Keratinocyte (primary cell): ENCODE data around the gene LRRC4C. TPM values are rescaled to one million over a fixed set of nuclear protein-coding genes. Genes with fewer than 3 reads are reported as not detected.

Source experiments
- DNase-seq: peaks from one replicate; pipeline ENCODE4 v3.0.0-alpha.2; 2011; ENCODE audit warnings: low read depth, missing footprints, low spot score
- FAIRE-seq: peaks from 2 replicates; lab custom pipeline; 2011; peaks lifted over from hg19 to GRCh38; lab: Jason Lieb, UNC
- H2AFZ ChIP-seq: 2 replicates; pipeline ENCODE4 v1.6.0; 2012; ENCODE audit warnings: low read length, control low read depth, inconsistent platforms; ENCODE audit not compliant: control insufficient read depth
- H3K27ac ChIP-seq: 2 replicates; pipeline ENCODE4 v1.5.1; 2011; ENCODE audit warnings: low read length; ENCODE audit not compliant: control insufficient read depth, insufficient read depth
- H3K27me3 ChIP-seq: 3 replicates; pipeline ENCODE4 v1.6.0; 2011; ENCODE audit warnings: low read length; ENCODE audit not compliant: control insufficient read depth, insufficient read depth; ENCODE audit errors: extremely low read depth
- H3K36me3 ChIP-seq, 2 experiments: 2 replicates in 1 of 2; 3 replicates in 1 of 2; pipeline ENCODE4 v1.5.1; 2011; ENCODE audit warnings: low read length in 2 of 2, mild to moderate bottlenecking in 1 of 2; ENCODE audit not compliant: control insufficient read depth in 2 of 2, insufficient read depth in 2 of 2; ENCODE audit errors: extremely low read depth in 1 of 2
- H3K4me1 ChIP-seq: 3 replicates; pipeline ENCODE4 v1.5.1; 2011; ENCODE audit warnings: low read length; ENCODE audit not compliant: control insufficient read depth, insufficient read depth; ENCODE audit errors: extremely low read depth
- H3K4me2 ChIP-seq: 3 replicates; pipeline ENCODE4 v1.6.0; 2011; ENCODE audit warnings: low read depth, low read length; ENCODE audit not compliant: control insufficient read depth, insufficient read depth; ENCODE audit errors: extremely low read depth
- H3K4me3 ChIP-seq, 3 experiments: fragments of 200-600 bp in 1 of 3; sonication (generic) in 1 of 3; 2 replicates in 2 of 3; 3 replicates in 1 of 3; pipeline ENCODE4 v1.5.1; 2011 to 2016; ENCODE audit warnings: low read length in 3 of 3, mild to moderate bottlenecking in 3 of 3, control low read depth in 2 of 3, inconsistent platforms in 1 of 3, low read depth in 1 of 3, mixed read lengths in 1 of 3, mixed run types in 1 of 3, moderate library complexity in 1 of 3; ENCODE audit not compliant: control insufficient read depth in 2 of 3, insufficient read depth in 2 of 3; ENCODE audit errors: extremely low read depth in 1 of 3
- H3K79me2 ChIP-seq: 2 replicates; pipeline ENCODE4 v1.6.0; 2012; ENCODE audit warnings: low read length; ENCODE audit not compliant: control insufficient read depth, insufficient read depth
- H3K9ac ChIP-seq: 3 replicates; pipeline ENCODE4 v1.6.0; 2011; ENCODE audit warnings: low read length; ENCODE audit not compliant: control insufficient read depth, insufficient read depth; ENCODE audit errors: extremely low read depth
- H3K9me1 ChIP-seq: 3 replicates; pipeline ENCODE4 v1.6.0; 2011; ENCODE audit warnings: low read length; ENCODE audit not compliant: control insufficient read depth, insufficient read depth; ENCODE audit errors: extremely low read depth
- H3K9me3 ChIP-seq: 2 replicates; pipeline ENCODE4 v1.5.1; 2012; ENCODE audit warnings: low read depth, low read length; ENCODE audit not compliant: control insufficient read depth
- H4K20me1 ChIP-seq: 3 replicates; pipeline ENCODE4 v1.6.0; 2011; ENCODE audit warnings: low read length; ENCODE audit not compliant: control insufficient read depth, insufficient read depth; ENCODE audit errors: extremely low read depth
- EZH2 ChIP-seq: IDR thresholded peaks from one replicate; pipeline ENCODE4 v1.6.1; 2012; ENCODE audit warnings: inconsistent platforms, mild to moderate bottlenecking, low read length, moderate library complexity
- dilution Hi-C: fragments of 300-500 bp; cut with MboI; formaldehyde crosslinking; loops from one replicate; pipeline ENCODE4 v1.7.0; 2020; ENCODE audit warnings: low sequenced_read_pairs; ENCODE audit not compliant: extremely low pct_ligation_motif_present
- polyA plus RNA-seq, 5 experiments: library from polyadenylated mRNA; depleted of rRNA in 3 of 5; stranded (reverse) in 3 of 5; stranded (forward) in 1 of 5; unstranded in 1 of 5; fragments of >200 nt; gene quantifications; 1 replicate in 1 of 5; 2 replicates in 3 of 5; 3 replicates in 1 of 5; pipeline versions ENCODE4 v1.2.1 to v1.2.3, GENCODE V29; 2011 to 2012; ENCODE audit warnings: missing spikeins in 2 of 5, low read depth in 1 of 5, low replicate concordance in 1 of 5
- TF ChIP-seq, protein P1 (sequence below), 3 experiments: IDR thresholded peaks in 1 of 3; conservative IDR thresholded peaks in 1 of 3; optimal IDR thresholded peaks in 1 of 3; 2 replicates in 2 of 3; 3 replicates in 1 of 3; pipeline versions ENCODE3 to v1.5.1; 2011; ENCODE audit warnings: low read length in 3 of 3, mild to moderate bottlenecking in 3 of 3, moderate library complexity in 2 of 3, control low read depth in 1 of 3, inconsistent platforms in 1 of 3; ENCODE audit not compliant: insufficient read depth in 2 of 3; ENCODE audit errors: extremely low read depth in 1 of 3

The LRRC4C gene
- polyA plus RNA-seq, 1 donor (not counting 4 experiments of a cell fraction or from before 2014, with no cell fraction given) = not detected

DNA sequence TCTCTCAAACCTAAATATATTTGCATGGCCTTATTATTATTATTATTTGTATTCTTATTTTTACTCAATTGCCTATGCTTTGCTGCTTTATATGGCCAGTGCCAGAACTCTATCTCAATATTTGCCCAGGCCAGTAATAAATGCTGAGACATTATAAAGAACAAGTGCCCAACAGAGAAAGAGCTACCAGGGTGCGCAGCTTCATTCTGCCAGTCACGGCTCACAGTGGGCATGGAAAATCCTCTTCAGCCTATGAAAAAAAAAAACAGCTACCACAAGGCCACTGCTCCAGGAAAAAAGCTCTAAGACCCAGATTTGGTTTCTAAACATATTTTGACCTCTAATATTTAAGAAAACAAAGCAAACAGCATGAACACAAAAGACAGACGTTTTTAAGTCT is 1223.6 kb downstream of the LRRC4C start:
- dilution Hi-C loops = no loop called here
- no peak for DNase-seq
- no peak for FAIRE-seq

DNA sequence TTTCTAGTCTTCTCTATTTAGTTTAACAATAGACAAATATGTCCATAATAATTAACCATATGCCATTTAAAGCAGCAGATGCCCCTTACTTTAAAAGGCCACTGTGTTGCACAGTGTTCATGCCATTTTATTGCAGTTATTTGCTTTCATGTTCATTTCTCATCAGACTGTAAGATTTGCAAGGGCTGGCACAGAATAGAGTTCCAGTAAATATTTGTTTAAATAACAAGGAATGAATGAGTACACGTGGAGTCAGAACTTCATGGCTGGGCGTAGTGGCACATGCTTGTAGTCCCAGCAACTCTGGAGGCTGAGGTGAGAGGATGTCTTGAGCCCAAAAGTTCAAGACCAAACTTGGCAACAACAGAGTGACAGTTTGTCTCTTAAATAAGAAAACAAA is 1228.6 kb downstream of the LRRC4C start:
- H3K79me2 ChIP-seq = no peaks in the 10 kb centered on the region
- H3K9ac ChIP-seq = no peak overlapping the region
- no peaks in the 10 kb centered on the region for H3K9me3 ChIP-seq
- no peak overlapping the region for H2AFZ ChIP-seq
- H3K4me1 ChIP-seq = no peaks in the 10 kb centered on the region
- no peaks in the 10 kb centered on the region for H3K36me3 ChIP-seq
- no peaks in the 10 kb centered on the region for H3K9me1 ChIP-seq
- no peak overlapping the region for H3K4me2 ChIP-seq
- H3K27ac ChIP-seq = no peak overlapping the region
- no peak overlapping the region for H3K4me3 ChIP-seq
- no peaks in the 10 kb centered on the region for H4K20me1 ChIP-seq
- dilution Hi-C loops = no loop called here
- no peak for TF ChIP-seq EZH2
- TF ChIP-seq, protein P1, sequence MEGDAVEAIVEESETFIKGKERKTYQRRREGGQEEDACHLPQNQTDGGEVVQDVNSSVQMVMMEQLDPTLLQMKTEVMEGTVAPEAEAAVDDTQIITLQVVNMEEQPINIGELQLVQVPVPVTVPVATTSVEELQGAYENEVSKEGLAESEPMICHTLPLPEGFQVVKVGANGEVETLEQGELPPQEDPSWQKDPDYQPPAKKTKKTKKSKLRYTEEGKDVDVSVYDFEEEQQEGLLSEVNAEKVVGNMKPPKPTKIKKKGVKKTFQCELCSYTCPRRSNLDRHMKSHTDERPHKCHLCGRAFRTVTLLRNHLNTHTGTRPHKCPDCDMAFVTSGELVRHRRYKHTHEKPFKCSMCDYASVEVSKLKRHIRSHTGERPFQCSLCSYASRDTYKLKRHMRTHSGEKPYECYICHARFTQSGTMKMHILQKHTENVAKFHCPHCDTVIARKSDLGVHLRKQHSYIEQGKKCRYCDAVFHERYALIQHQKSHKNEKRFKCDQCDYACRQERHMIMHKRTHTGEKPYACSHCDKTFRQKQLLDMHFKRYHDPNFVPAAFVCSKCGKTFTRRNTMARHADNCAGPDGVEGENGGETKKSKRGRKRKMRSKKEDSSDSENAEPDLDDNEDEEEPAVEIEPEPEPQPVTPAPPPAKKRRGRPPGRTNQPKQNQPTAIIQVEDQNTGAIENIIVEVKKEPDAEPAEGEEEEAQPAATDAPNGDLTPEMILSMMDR (optimal IDR thresholded peaks at IDR 0.05 in 1 of 3, IDR thresholded peaks at IDR 0.05 in 1 of 3, conservative IDR thresholded peaks at IDR 0.05 in 1 of 3; ENCODE audit: extremely low read depth in 1 of 3, insufficient read depth in 2 of 3, low read length in 3 of 3) = no peak
- DNase-seq (no peak), FAIRE-seq (no peak)
- H3K27me3 ChIP-seq = no peaks in the 10 kb centered on the region

More for the DNA sequence above, 1223.6 kb downstream of the LRRC4C start:
- Histone ChIP-seq H2AFZ (no peak overlapping the region), H3K36me3 (no peaks in the 10 kb centered on the region), H3K9ac (no peak overlapping the region), H3K27ac (no peak overlapping the region), H3K79me2 (no peaks in the 10 kb centered on the region), H3K27me3 (no peaks in the 10 kb centered on the region), H3K4me1 (no peaks in the 10 kb centered on the region), H3K4me2 (no peak overlapping the region), H4K20me1 (no peaks in the 10 kb centered on the region), H3K9me1 (no peaks in the 10 kb centered on the region), H3K9me3 (no peaks in the 10 kb centered on the region), H3K4me3 (no peak overlapping the region)
- TF ChIP-seq, protein P1 (optimal IDR thresholded peaks at IDR 0.05 in 1 of 3, IDR thresholded peaks at IDR 0.05 in 1 of 3, conservative IDR thresholded peaks at IDR 0.05 in 1 of 3; ENCODE audit: extremely low read depth in 1 of 3, insufficient read depth in 2 of 3, low read length in 3 of 3) = no peak
- no peak for TF ChIP-seq EZH2
